GM21360 (cell line): ENCODE data around the gene MCTP1.
A peak's percentile ranks its signal among the peaks of the same experiment; 100 is the strongest.

ENCODE experiments used
- ATAC-seq: cut with Tn5 transposase; IDR thresholded peaks from one replicate; pipeline ENCODE4 v1.9.1; 2021; ENCODE audit warnings: mild to moderate bottlenecking, moderate library complexity; ENCODE audit not compliant: unreplicated experiment

Gene MCTP1

DNA sequence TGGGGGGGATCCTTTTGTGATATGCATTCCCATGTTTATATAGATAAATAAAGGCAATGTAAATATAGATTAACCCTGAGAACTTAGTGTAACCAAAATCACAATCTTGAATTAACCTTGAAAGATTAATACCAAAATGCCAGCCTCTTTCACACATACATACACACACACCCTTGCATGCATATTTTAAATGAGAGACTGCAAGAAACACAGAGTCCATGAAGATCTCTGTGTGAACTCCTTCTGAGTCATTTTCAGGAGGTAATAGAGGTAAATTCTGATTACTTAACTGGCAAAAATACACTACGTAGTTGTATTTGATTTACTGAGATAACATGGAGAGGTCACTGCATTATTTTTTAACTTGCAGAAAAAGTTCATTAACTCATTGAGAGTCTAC is 548.4 kb downstream of the MCTP1 start:
- no peak for ATAC-seq

- ATAC-seq: no peak
These were observed 553.4 kb downstream of the MCTP1 start for GRCh38 chr5:94731471-94731870.

GRCh38 chr5:94725142-94725541 is 559.8 kb downstream of the MCTP1 start:
- no peak for ATAC-seq

DNA sequence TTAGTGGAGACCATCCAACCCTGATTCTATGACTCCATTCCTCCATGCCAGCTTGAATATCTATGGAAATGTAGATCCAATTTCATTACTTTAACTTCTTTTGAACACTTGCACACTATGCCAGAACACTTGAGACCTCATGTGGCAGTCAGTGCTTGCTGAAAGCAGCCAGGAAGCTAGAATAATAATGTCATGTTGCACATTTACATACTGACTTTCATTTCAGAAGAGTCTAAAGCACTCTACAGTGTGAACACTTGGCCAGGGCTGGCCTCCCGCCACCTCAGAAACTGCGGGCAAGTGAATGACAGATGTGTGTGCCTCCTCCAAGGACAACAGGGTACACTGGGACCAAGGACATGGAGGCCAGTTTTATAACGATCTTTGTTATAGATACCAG is 569.1 kb downstream of the MCTP1 start:
- no peak for ATAC-seq

DNA sequence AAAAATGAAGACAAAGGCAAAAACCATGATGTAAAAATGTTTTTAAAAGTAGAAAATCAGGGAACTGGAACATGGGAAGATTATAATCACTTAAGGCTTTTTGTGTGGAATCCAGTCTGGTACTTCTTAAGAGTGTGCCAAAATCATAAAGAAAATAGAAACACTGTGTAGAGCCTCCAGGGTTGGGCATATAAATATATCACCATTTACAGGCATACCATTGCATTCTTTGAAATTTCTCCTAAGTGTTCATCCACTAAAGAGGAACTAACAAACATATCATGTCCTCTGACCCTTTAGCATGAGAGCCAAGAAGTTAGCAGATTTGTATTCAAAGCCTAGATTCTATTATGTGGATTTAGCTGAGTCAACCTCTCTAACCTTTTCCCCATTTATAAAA is 573.1 kb downstream of the MCTP1 start:
- ATAC-seq: no peak

DNA sequence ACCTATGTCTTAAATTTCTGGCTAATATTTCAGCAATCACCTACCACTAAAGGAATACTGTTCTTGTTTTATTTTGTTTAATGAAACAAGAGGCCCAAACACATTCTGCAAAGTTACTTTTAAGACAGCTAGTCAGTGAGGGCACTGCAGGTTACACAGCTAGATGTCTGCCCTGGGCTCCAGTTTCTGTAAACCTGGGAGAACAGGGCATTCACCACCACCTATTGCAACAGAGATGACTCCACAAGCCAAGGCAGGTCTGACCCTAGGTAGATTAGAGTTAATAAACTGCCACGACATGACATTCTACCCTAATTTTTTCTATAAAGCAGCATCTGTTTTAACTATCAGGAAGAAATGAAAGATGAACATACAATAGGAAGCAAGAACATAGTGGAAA is 575.6 kb downstream of the MCTP1 start:
- ATAC-seq: no peak

- no peak for ATAC-seq
These were observed 577.5 kb downstream of the MCTP1 start for GRCh38 chr5:94707359-94707758.

GRCh38 chr5:94705427-94705826 is 579.5 kb downstream of the MCTP1 start:
- no peak for ATAC-seq

GRCh38 chr5:94702729-94703128 is 582.2 kb downstream of the MCTP1 start:
- ATAC-seq: peak; percentile 76

- peak; percentile 67 for ATAC-seq
These were observed 584.3 kb downstream of the MCTP1 start for GRCh38 chr5:94700592-94700991.

GRCh38 chr5:94699562-94699961 is 585.3 kb downstream of the MCTP1 start:
- no peak for ATAC-seq

- no peak for ATAC-seq
These were observed 586.7 kb downstream of the MCTP1 start for GRCh38 chr5:94698197-94698596.

DNA sequence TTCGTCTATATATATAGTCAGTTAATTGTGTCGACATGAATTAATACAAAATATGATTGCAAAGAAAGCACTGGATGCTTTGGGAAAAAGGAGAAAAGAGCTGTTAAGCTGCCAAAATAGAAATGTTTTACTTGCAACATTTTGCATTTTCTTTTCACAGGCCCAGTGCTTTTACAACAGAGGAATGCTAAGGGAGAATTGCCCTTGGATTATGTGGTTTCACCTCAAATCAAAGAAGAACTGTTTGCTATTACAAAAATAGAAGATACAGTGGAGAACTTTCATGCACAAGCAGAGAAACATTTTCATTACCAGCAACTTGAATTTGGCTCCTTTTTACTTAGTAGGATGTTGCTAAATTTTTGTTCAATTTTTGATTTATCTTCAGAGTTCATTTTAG is 590.2 kb downstream of the MCTP1 start:
- no peak for ATAC-seq

DNA sequence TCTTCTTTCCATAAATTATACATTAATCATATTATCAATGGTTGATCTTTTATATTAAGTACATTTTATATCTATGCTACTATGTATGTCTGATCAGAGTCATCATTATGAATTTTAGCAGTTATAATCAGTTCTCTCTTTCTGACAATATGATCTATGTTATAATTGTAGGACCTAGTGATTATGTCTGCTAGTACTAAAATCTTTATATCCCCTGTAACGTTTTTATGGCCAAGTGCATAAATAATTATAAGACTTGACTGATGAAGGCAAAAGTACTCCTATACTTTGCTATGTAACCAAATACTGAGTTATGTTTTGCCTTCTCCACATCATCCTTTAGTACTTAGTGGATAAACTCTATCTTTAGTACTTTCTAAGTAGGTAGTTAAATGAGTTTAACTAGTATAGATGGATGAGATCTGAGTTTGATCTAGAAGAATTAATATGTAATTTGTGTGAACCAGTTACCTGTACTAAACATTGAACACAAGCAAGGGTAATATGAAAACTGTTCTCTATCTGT is 591.0 kb downstream of the MCTP1 start:
- no peak for ATAC-seq

GRCh38 chr5:94693043-94693822 is 591.7 kb downstream of the MCTP1 start:
- no peak for ATAC-seq

DNA sequence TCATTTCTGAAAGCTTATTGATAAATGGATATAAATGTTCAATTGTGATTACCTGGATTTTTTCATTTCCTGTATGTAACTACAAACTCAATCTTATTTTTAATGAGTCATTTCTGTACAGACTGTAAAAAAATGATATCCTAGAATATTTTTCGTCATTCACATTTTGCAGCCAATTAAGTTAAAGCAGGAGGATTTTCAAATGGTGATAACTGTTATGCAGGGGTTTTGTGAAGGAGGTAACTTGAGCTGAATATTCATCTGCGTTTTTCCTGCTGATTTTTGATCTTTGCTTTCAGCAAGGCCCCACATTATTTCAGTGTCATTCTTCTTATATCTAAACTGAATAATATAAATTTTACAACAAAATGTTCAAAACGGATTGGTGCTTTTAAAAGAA is 592.3 kb downstream of the MCTP1 start:
- ATAC-seq: no peak

- no peak for ATAC-seq
These were observed 592.9 kb downstream of the MCTP1 start for GRCh38 chr5:94691949-94692348.

- no peak for ATAC-seq
These were observed 593.6 kb downstream of the MCTP1 start for GRCh38 chr5:94691291-94691690.

DNA sequence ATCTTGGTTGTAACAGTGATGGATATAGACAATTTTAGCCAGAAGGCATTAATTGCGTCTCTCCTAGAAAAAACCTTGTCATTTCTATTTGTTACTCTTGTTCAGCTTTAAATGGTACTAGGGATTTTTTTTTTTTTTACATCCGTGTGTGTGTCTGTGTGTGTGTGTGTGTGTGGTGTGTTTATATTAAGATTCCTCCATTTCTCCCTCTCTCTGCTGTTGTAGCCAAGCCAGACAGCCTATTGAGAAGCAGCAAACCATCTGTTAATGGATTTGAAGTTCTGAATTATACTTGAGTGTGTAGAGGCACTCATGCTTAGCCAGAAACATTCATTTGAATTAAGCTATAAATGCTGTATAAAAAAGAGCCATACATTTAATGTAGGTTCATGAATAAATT is 594.1 kb downstream of the MCTP1 start:
- no peak for ATAC-seq

GRCh38 chr5:94689908-94690307 is 595.0 kb downstream of the MCTP1 start:
- no peak for ATAC-seq

DNA sequence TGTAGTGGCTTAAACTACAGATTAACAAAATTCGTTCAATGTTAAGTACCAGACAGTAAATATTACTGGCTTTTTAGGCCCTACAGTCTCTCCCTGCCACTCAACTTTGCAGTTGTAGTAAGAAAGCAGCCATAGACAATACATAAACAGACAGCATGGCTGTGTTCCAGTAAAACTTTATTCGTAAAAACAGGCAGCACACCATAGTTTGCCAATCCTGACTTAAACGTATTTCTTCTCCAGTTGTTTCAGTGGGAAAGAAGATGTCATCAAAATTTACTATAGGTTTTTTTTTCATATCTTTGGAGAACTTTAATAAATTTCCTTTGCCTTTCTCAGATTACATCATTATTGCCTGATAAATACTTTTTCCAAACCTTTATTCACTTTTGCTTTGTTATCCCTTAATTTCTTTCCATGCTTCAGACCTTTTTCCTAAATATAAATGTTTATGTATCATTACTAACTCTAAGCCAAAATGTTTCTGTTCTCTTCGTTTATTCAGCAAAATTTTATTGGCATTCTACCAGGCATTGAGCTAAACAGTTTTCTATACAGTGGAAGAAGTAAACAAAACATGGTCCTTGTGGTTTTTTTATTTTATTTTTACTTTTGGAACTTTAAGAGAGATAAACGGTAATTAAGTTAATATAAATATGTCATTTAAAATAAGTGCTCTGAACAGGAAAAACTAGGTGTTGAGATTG is 601.9 kb downstream of the MCTP1 start:
- no peak for ATAC-seq

DNA sequence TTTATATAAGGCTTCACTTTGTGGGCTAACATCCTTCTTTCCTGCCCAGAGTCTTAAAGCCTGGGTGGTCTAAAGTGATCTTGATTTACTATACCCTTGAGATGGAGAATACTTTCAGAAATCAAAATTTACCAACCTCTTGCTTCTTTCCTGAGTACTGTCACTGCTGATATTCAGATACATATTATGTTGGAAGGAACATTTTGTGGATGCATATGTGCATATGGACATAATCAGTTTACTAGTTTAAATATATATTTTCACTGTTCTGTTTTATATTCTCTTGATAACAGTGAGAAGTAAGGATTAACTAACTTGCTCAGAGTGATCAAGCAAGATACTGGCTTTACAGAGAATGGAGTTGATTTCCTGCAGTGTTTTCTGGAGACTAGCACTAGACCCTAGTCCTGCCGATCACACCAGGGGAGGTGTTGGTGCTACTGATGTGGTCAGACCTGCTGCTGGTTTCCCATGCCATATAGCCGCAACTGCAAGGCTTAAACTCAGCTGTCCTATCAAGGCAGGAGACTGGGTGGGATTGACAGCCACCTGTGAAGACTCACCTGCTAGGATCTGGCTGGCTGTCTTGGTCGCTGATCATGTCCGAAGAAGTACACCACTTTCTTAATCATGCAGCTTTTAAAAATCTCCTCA is 608.8 kb downstream of the MCTP1 start:
- ATAC-seq: no peak
